SK-N-SH (cell line): Measurements from ENCODE around the gene TSPAN7.

ENCODE experiments used
- EZH2phosphoT487 ChIP-seq: fragments of 200-600 bp; sonication (generic); IDR thresholded peaks from 2 replicates; pipeline ENCODE4 v1.6.1; 2017; ENCODE audit warnings: low read depth, mixed run types, mild to moderate bottlenecking, antibody characterized with exemption, moderate library complexity, borderline replicate concordance
- FOXJ3 ChIP-seq: sonication (generic); formaldehyde crosslinking; IDR thresholded peaks from 2 replicates; pipeline ENCODE4 v1.5.1; 2020; ENCODE audit warnings: mild to moderate bottlenecking, missing genetic modification reagents
- JUND ChIP-seq: IDR thresholded peaks from 2 replicates; pipeline ENCODE4 v1.4.0; 2012
- NFIC ChIP-seq: IDR thresholded peaks from 2 replicates; pipeline ENCODE4 v1.4.0; 2012; ENCODE audit warnings: borderline replicate concordance
- POLR2AphosphoS5 ChIP-seq: IDR thresholded peaks from 2 replicates; pipeline ENCODE4 v1.6.1; 2012; ENCODE audit warnings: low read depth, low read length
- RCOR1 ChIP-seq: fragments of 150-350 bp; IDR thresholded peaks from 2 replicates; pipeline ENCODE4 v1.6.1; 2017; ENCODE audit warnings: antibody characterized with exemption, low read length
- RFX5 ChIP-seq: IDR thresholded peaks from 2 replicates; pipeline ENCODE4 v1.6.1; 2012; ENCODE audit warnings: mild to moderate bottlenecking, improper control_type of control experiment, low read length
- SIN3A ChIP-seq: IDR thresholded peaks from 2 replicates; pipeline ENCODE4 v1.6.1; 2012; ENCODE audit warnings: low read depth, mild to moderate bottlenecking, low read length, moderate library complexity, borderline replicate concordance
- SMC3 ChIP-seq: IDR thresholded peaks from 2 replicates; pipeline ENCODE4 v1.6.1; 2012; ENCODE audit warnings: low read depth, low read length, improper control_type of control experiment
- TCF12 ChIP-seq: IDR thresholded peaks from 2 replicates; pipeline ENCODE4 v1.4.0; 2012
- TEAD4 ChIP-seq: IDR thresholded peaks from 2 replicates; pipeline ENCODE4 v1.4.0; 2012; ENCODE audit warnings: mild to moderate bottlenecking, borderline replicate concordance; ENCODE audit not compliant: insufficient read depth
- TF ChIP-seq, protein P1 (sequence below): fragments of 200-600 bp; sonication (generic); IDR thresholded peaks from 2 replicates; pipeline ENCODE4 v1.6.1; 2017; ENCODE audit warnings: antibody characterized with exemption, mild to moderate bottlenecking, moderate library complexity
- TF ChIP-seq, protein P2 (sequence below): IDR thresholded peaks from 2 replicates; pipeline ENCODE4 v1.4.0; 2012; ENCODE audit warnings: low read depth
- TF ChIP-seq, protein P3 (sequence below): fragments of 150-350 bp; IDR thresholded peaks from 2 replicates; pipeline ENCODE4 v1.6.1; 2017; ENCODE audit warnings: antibody characterized with exemption, low read length, low read depth, borderline replicate concordance

DNA sequence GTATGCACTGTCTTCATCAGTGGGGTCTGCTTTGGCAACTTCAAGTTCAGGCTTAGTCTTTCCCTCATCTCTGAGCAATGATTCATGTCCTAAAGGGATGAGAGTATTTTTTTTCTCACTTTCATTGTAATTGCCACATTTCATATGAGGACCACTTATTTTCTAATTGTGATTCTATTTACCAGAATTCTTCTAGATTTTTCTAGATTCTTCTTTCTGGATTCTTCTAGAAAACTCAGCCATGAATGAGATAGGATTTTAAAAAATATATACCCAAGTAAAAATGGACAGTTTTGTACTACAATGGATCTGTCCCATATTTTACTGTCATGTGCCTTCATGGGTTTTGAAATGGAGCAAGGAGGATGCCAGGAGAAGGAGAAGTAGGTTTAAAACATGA is 78.4 kb downstream of the TSPAN7 start:
- TF ChIP-seq JUND (no peak), RCOR1 (no peak), TCF12 (no peak), TEAD4 (no peak), SMC3 (no peak), POLR2AphosphoS5 (no peak), RFX5 (no peak), FOXJ3 (no peak), NFIC (no peak), EZH2phosphoT487 (no peak), SIN3A (no peak)
- TF ChIP-seq, protein P1, sequence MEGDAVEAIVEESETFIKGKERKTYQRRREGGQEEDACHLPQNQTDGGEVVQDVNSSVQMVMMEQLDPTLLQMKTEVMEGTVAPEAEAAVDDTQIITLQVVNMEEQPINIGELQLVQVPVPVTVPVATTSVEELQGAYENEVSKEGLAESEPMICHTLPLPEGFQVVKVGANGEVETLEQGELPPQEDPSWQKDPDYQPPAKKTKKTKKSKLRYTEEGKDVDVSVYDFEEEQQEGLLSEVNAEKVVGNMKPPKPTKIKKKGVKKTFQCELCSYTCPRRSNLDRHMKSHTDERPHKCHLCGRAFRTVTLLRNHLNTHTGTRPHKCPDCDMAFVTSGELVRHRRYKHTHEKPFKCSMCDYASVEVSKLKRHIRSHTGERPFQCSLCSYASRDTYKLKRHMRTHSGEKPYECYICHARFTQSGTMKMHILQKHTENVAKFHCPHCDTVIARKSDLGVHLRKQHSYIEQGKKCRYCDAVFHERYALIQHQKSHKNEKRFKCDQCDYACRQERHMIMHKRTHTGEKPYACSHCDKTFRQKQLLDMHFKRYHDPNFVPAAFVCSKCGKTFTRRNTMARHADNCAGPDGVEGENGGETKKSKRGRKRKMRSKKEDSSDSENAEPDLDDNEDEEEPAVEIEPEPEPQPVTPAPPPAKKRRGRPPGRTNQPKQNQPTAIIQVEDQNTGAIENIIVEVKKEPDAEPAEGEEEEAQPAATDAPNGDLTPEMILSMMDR, result no peak
- TF ChIP-seq, protein P2, sequence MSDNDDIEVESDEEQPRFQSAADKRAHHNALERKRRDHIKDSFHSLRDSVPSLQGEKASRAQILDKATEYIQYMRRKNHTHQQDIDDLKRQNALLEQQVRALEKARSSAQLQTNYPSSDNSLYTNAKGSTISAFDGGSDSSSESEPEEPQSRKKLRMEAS, result no peak
- TF ChIP-seq, protein P3, sequence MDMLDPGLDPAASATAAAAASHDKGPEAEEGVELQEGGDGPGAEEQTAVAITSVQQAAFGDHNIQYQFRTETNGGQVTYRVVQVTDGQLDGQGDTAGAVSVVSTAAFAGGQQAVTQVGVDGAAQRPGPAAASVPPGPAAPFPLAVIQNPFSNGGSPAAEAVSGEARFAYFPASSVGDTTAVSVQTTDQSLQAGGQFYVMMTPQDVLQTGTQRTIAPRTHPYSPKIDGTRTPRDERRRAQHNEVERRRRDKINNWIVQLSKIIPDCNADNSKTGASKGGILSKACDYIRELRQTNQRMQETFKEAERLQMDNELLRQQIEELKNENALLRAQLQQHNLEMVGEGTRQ, result no peak
